Bronchial epithelial cell (primary cell): ENCODE measurements around the gene SLC44A3. TPM values are rescaled to one million over a fixed set of nuclear protein-coding genes. Genes with fewer than 3 reads are reported as not detected.

Source experiments
- DNase-seq: peaks from one replicate; pipeline ENCODE4 v3.0.0-alpha.2; 2010; ENCODE audit warnings: low read depth
- FAIRE-seq: peaks from 2 replicates; lab custom pipeline; 2011; peaks lifted over from hg19 to GRCh38; lab: Jason Lieb, UNC
- H3K27me3 ChIP-seq: 2 replicates; pipeline ENCODE4 v1.5.1; 2011; ENCODE audit warnings: low read length; ENCODE audit not compliant: control insufficient read depth, insufficient read depth
- H3K36me3 ChIP-seq: 2 replicates; pipeline ENCODE4 v1.5.1; 2011; ENCODE audit warnings: low read length; ENCODE audit not compliant: control insufficient read depth, insufficient read depth
- H3K4me3 ChIP-seq: 2 replicates; pipeline ENCODE4 v1.5.1; 2011; ENCODE audit warnings: mild to moderate bottlenecking, low read depth, low read length, control low read depth
- CTCF ChIP-seq: IDR thresholded peaks from 2 replicates; pipeline ENCODE4 v1.5.1; 2011; ENCODE audit warnings: mild to moderate bottlenecking, moderate library complexity, low read length, control low read depth, inconsistent platforms; ENCODE audit not compliant: insufficient read depth, severe bottlenecking
- total RNA-seq: library from RNA; depleted of rRNA; stranded (reverse); fragments of >200 nt; gene quantifications from 2 replicates; pipeline ENCODE4 v1.2.1, GENCODE V29; 2014

Gene SLC44A3
- total RNA-seq, 1 donor from 2014 or later: 2.4 TPM

GRCh38 chr1:94903280-94904009 lies 83.3 kb downstream of the SLC44A3 start:
- DNase-seq (no peak), FAIRE-seq (no peak)
- Histone ChIP-seq H3K27me3 (no peaks in the 10 kb centered on the region), H3K36me3 (peaks cover 6% of the 10 kb centered on the region), H3K4me3 (no peak overlapping the region)
- no peak for TF ChIP-seq CTCF

GRCh38 chr1:94905207-94905606 lies 85.0 kb downstream of the SLC44A3 start:
- Histone ChIP-seq H3K4me3 (no peak overlapping the region), H3K27me3 (no peaks in the 10 kb centered on the region), H3K36me3 (peaks cover 6% of the 10 kb centered on the region)
- FAIRE-seq (no peak), DNase-seq (no peak)
- TF ChIP-seq CTCF: no peak

GRCh38 chr1:94906382-94906781 lies 86.2 kb downstream of the SLC44A3 start:
- DNase-seq (no peak), FAIRE-seq (no peak)
- peaks cover 8% of the 10 kb centered on the region for H3K36me3 ChIP-seq

GRCh38 chr1:94907136-94907535 lies 87.0 kb downstream of the SLC44A3 start:
- FAIRE-seq (no peak), DNase-seq (no peak)
- Histone ChIP-seq H3K27me3 (no peaks in the 10 kb centered on the region), H3K36me3 (peaks cover 8% of the 10 kb centered on the region), H3K4me3 (no peak overlapping the region)
- TF ChIP-seq CTCF: no peak

More at GRCh38 chr1:94906382-94906781, 86.2 kb downstream of the SLC44A3 start:
- no peak for TF ChIP-seq CTCF
- Histone ChIP-seq H3K4me3 (no peak overlapping the region), H3K27me3 (no peaks in the 10 kb centered on the region)

- DNase-seq: no peak
- no peak for FAIRE-seq
- Histone ChIP-seq H3K4me3 (no peak overlapping the region), H3K27me3 (no peaks in the 10 kb centered on the region), H3K36me3 (peaks cover 8% of the 10 kb centered on the region)
- no peak for TF ChIP-seq CTCF
These were observed 88.0 kb downstream of the SLC44A3 start for GRCh38 chr1:94908190-94908589.

GRCh38 chr1:94908965-94909364 lies 88.8 kb downstream of the SLC44A3 start:
- TF ChIP-seq CTCF: no peak
- FAIRE-seq: no peak

More at GRCh38 chr1:94908965-94909364, 88.8 kb downstream of the SLC44A3 start:
- Histone ChIP-seq H3K4me3 (no peak overlapping the region), H3K27me3 (no peaks in the 10 kb centered on the region), H3K36me3 (peaks cover 8% of the 10 kb centered on the region)
- no peak for DNase-seq
